OCI-M2 (cell line): Measurements from ENCODE around the gene CFAP161.
"Not testable (repeated sequence)": the region's sequence is repeated elsewhere in the genome, so short reads cannot be mapped to it uniquely, and the experiment has no call there.

Experiments
- DNase-seq: peaks from one replicate; lab custom pipeline; 2025; ENCODE audit not compliant: unreplicated experiment; lab: John Stamatoyannopoulos, UW

Gene CFAP161

GRCh38 chr15:81106560-81106959 is 27.5 kb upstream of the CFAP161 start:
- DNase-seq: no peak

GRCh38 chr15:81107889-81108288 is 26.2 kb upstream of the CFAP161 start:
- no peak for DNase-seq

GRCh38 chr15:81108427-81108826 is 25.6 kb upstream of the CFAP161 start:
- DNase-seq: no peak

- DNase-seq: no peak
Observed at GRCh38 chr15:81111018-81111417, 23.1 kb upstream of the CFAP161 start.

- DNase-seq: no peak
Observed at GRCh38 chr15:81111510-81112470, 22.3 kb upstream of the CFAP161 start.

GRCh38 chr15:81113204-81113657 is 20.8 kb upstream of the CFAP161 start:
- no peak for DNase-seq

- no peak for DNase-seq
Observed at GRCh38 chr15:81113861-81114291, 20.2 kb upstream of the CFAP161 start.

GRCh38 chr15:81115054-81115939 is 18.8 kb upstream of the CFAP161 start:
- DNase-seq: no peak

- DNase-seq: no peak
Observed at GRCh38 chr15:81117136-81117535, 16.9 kb upstream of the CFAP161 start.

GRCh38 chr15:81117581-81117980 is 16.5 kb upstream of the CFAP161 start:
- DNase-seq: no peak

- DNase-seq: no peak
Observed at GRCh38 chr15:81118361-81118760, 15.7 kb upstream of the CFAP161 start.

- DNase-seq: no peak
Observed at GRCh38 chr15:81120069-81120468, 14.0 kb upstream of the CFAP161 start.

- no peak for DNase-seq
Observed at GRCh38 chr15:81126892-81127291, 7.2 kb upstream of the CFAP161 start.

- not testable (repeated sequence) for DNase-seq
Observed at GRCh38 chr15:81141478-81141877, 7.4 kb downstream of the CFAP161 start.

- no peak for DNase-seq
Observed at GRCh38 chr15:81146006-81146405, 11.9 kb downstream of the CFAP161 start.

GRCh38 chr15:81146466-81146865 is 12.4 kb downstream of the CFAP161 start:
- DNase-seq: no peak

- no peak for DNase-seq
Observed at GRCh38 chr15:81151389-81151788, 17.3 kb downstream of the CFAP161 start.

GRCh38 chr15:81152339-81152738 is 18.3 kb downstream of the CFAP161 start:
- no peak for DNase-seq

- DNase-seq: no peak
Observed at GRCh38 chr15:81152799-81153198, 18.7 kb downstream of the CFAP161 start.

GRCh38 chr15:81155375-81156218 is 21.5 kb downstream of the CFAP161 start:
- peak; percentile 8 for DNase-seq

GRCh38 chr15:81156324-81156723 is 22.3 kb downstream of the CFAP161 start:
- DNase-seq: no peak
